C4-2B (cell line): ENCODE data around the gene ATAD3A.
"Not testable (repeated sequence)": the region's sequence is repeated elsewhere in the genome, so short reads cannot be mapped to it uniquely, and the experiment has no call there.

Experiments
- CTCF ChIP-seq: fragments of 450-650 bp; conservative IDR thresholded peaks from 2 replicates; pipeline ENCODE4 v1.5.1; 2017; ENCODE audit warnings: mild to moderate bottlenecking
- ZFX ChIP-seq: fragments of 450-650 bp; IDR thresholded peaks from 2 replicates; pipeline ENCODE4 v1.6.1; 2017

- not testable (repeated sequence) for TF ChIP-seq ZFX, CTCF
These were observed 2.4 kb downstream of the ATAD3A start for GRCh38 chr1:1514376-1514775.
